WTC11 (cell line): ENCODE data around the gene ATP1A4. TPM values are rescaled to one million over a fixed set of nuclear protein-coding genes. Genes with fewer than 3 reads are reported as not detected.

ENCODE experiments used
- ATAC-seq: fragments of 200-7000 bp; cut with Tn5 transposase; 2 replicates; pipeline ENCODE4 v1.10.0; 2021; ENCODE audit warnings: mild to moderate bottlenecking, moderate library complexity
- CTCF ChIA-PET: fragments of 300-600 bp; sonication (Branson Sonifier 250); formaldehyde crosslinking; loops from one replicate; lab custom pipeline; 2021; ENCODE audit warnings: antibody characterized with exemption; lab: Charles Lee
- POLR2A ChIA-PET: fragments of 350-600 bp; sonication (Branson Sonifier 250); formaldehyde crosslinking; loops from one replicate; lab custom pipeline; 2021; ENCODE audit warnings: antibody characterized with exemption; lab: Charles Lee
- DNase-seq: peaks from one replicate; pipeline ENCODE4 v3.0.0; 2021; ENCODE audit warnings: low spot score
- H3K27ac Mint-ChIP-seq: 2 replicates; pipeline ENCODE4 v1.8.0; 2021; ENCODE audit warnings: mixed read lengths
- H3K27me3 Mint-ChIP-seq: 2 replicates; pipeline ENCODE4 v1.8.0; 2021; ENCODE audit warnings: low read depth, mild to moderate bottlenecking, moderate library complexity, mixed read lengths
- H3K36me3 Mint-ChIP-seq: 2 replicates; pipeline ENCODE4 v1.8.0; 2021; ENCODE audit warnings: mixed read lengths
- H3K4me1 Mint-ChIP-seq: 2 replicates; pipeline ENCODE4 v1.8.0; 2022; ENCODE audit warnings: mixed read lengths
- H3K4me3 Mint-ChIP-seq: 2 replicates; pipeline ENCODE4 v1.8.0; 2021; ENCODE audit warnings: mild to moderate bottlenecking, moderate library complexity, mixed read lengths
- H3K9me3 Mint-ChIP-seq: 2 replicates; pipeline ENCODE4 v1.8.0; 2021; ENCODE audit warnings: mixed read lengths
- ATF1 ChIP-seq: sonication (generic); formaldehyde crosslinking; IDR thresholded peaks from 2 replicates; pipeline ENCODE4 v1.8.1; 2023; ENCODE audit warnings: mild to moderate bottlenecking, moderate library complexity, missing genetic modification reagents
- CTCF ChIP-seq: fragments of 200-600 bp; IDR thresholded peaks from 2 replicates; pipeline ENCODE4 v1.8.0; 2022; ENCODE audit warnings: antibody characterized with exemption
- E2F5 ChIP-seq: sonication (generic); formaldehyde crosslinking; IDR thresholded peaks from 2 replicates; pipeline ENCODE4 v1.8.1; 2022; ENCODE audit warnings: mild to moderate bottlenecking, moderate library complexity, missing genetic modification reagents
- EMX1 ChIP-seq: fragments of 250-450 bp; sonication (Bioruptor Pico); IDR thresholded peaks from 2 replicates; pipeline ENCODE4 v1.8.0; 2021; ENCODE audit warnings: mild to moderate bottlenecking
- FOXJ3 ChIP-seq: sonication (generic); formaldehyde crosslinking; IDR thresholded peaks from 2 replicates; pipeline ENCODE4 v1.9.0; 2021; ENCODE audit warnings: missing genetic modification reagents, mild to moderate bottlenecking, borderline replicate concordance
- HMGA2 ChIP-seq: fragments of 250-450 bp; sonication (Bioruptor Pico); IDR thresholded peaks from 2 replicates; pipeline ENCODE4 v1.4.0; 2021; ENCODE audit warnings: mild to moderate bottlenecking, moderate library complexity
- KAT7 ChIP-seq: sonication (generic); formaldehyde crosslinking; IDR thresholded peaks from 2 replicates; pipeline ENCODE4 v1.8.1; 2023; ENCODE audit warnings: missing genetic modification reagents, mild to moderate bottlenecking, borderline replicate concordance
- MAX ChIP-seq: sonication (generic); formaldehyde crosslinking; IDR thresholded peaks from 2 replicates; pipeline ENCODE4 v1.8.0; 2022; ENCODE audit warnings: mild to moderate bottlenecking, missing genetic modification reagents
- MLX ChIP-seq: sonication (generic); formaldehyde crosslinking; IDR thresholded peaks from 2 replicates; pipeline ENCODE4 v1.8.1; 2023; ENCODE audit warnings: mild to moderate bottlenecking, missing genetic modification reagents, moderate library complexity
- NFE2L1 ChIP-seq: sonication (generic); formaldehyde crosslinking; IDR thresholded peaks from 2 replicates; pipeline ENCODE4 v1.8.1; 2023; ENCODE audit warnings: missing genetic modification reagents
- NR3C1 ChIP-seq: sonication (generic); formaldehyde crosslinking; conservative IDR thresholded peaks from 2 replicates; pipeline ENCODE4 v1.8.1; 2023; ENCODE audit warnings: low read depth, mild to moderate bottlenecking, missing genetic modification reagents
- OVOL2 ChIP-seq: fragments of 250-450 bp; sonication (Bioruptor Pico); IDR thresholded peaks from 2 replicates; pipeline ENCODE4 v1.9.0; 2021; ENCODE audit warnings: mild to moderate bottlenecking, borderline replicate concordance
- USF1 ChIP-seq: sonication (generic); formaldehyde crosslinking; IDR thresholded peaks from 2 replicates; pipeline ENCODE4 v1.8.0; 2022; ENCODE audit warnings: mild to moderate bottlenecking, missing genetic modification reagents
- ZNF121 ChIP-seq: sonication (generic); formaldehyde crosslinking; IDR thresholded peaks from 2 replicates; pipeline ENCODE4 v1.8.0; 2023; ENCODE audit warnings: missing genetic modification reagents
- ZNF232 ChIP-seq: sonication (generic); formaldehyde crosslinking; IDR thresholded peaks from 2 replicates; pipeline ENCODE4 v1.8.0; 2022; ENCODE audit warnings: mild to moderate bottlenecking, missing genetic modification reagents
- ZNF423 ChIP-seq: fragments of 250-450 bp; sonication (Bioruptor Pico); IDR thresholded peaks from 2 replicates; pipeline ENCODE4 v2.1.2; 2022; ENCODE audit warnings: mild to moderate bottlenecking, moderate library complexity
- ZNF425 ChIP-seq: fragments of 250-450 bp; sonication (Bioruptor Pico); conservative IDR thresholded peaks from 2 replicates; pipeline ENCODE4 v1.9.0; 2021; ENCODE audit warnings: mild to moderate bottlenecking
- ZSCAN18 ChIP-seq: fragments of 250-450 bp; sonication (Bioruptor Pico); IDR thresholded peaks from 2 replicates; pipeline ENCODE4 v2.1.2; 2022; ENCODE audit warnings: mild to moderate bottlenecking, moderate library complexity
- total RNA-seq: library from RNA; stranded (reverse); gene quantifications from 3 replicates; pipeline ENCODE4 v1.2.3, GENCODE V29; 2021

The ATP1A4 gene
- total RNA-seq, 1 experiment from 2014 or later: 0.37 TPM

GRCh38 chr1:160193832-160194736, 42.7 kb downstream of the ATP1A4 start:
- no peak overlapping the region for H3K4me3 Mint-ChIP-seq
- no peaks in the 10 kb centered on the region for H3K9me3 Mint-ChIP-seq
- peaks cover 13% of the 10 kb centered on the region for H3K4me1 Mint-ChIP-seq
- ChIA-PET CTCF (interaction anchor here (0.5 to 2.4 kb wide), 59 partner anchors 8 to 215 kb away, joined by 3 to 124 read pairs (median 6); partner anchors contain the start of genes ATP1A2, DCAF8, IGSF8 and KCNJ10), POLR2A (interaction anchor here (0.6 to 1.0 kb wide), 3 partner anchors 12 to 31 kb away, joined by 3 to 4 read pairs (median 3); no protein-coding TSS in a partner anchor)
- H3K27me3 Mint-ChIP-seq: no peaks in the 10 kb centered on the region; the same call in 1 of the 2 replicates
- no peak for DNase-seq
- TF ChIP-seq NFE2L1 (CRISPR knock-in tag) (peak; percentile 56; the same call in 1 of the 2 replicates), ZNF423 (CRISPR knock-in tag) (no peak)
- TF ChIP-seq, all 79 proteins: peak for 1
- Mint-ChIP-seq H3K27ac (no peak overlapping the region), H3K36me3 (no peaks in the 10 kb centered on the region)
- ATAC-seq: no peak

- no peaks in the 10 kb centered on the region; the same call in 1 of the 2 replicates for H3K27me3 Mint-ChIP-seq
- peaks cover 10% of the 10 kb centered on the region for H3K4me1 Mint-ChIP-seq
- no peak for DNase-seq
- no peak for TF ChIP-seq CTCF
- no peak for TF ChIP-seq ZNF232
- no peak for TF ChIP-seq HMGA2 (CRISPR knock-in tag)
- TF ChIP-seq MLX (CRISPR knock-in tag): no peak
- TF ChIP-seq EMX1 (CRISPR knock-in tag): no peak
- no peak for TF ChIP-seq KAT7
- TF ChIP-seq ATF1: no peak
- no peak for TF ChIP-seq E2F5
- TF ChIP-seq OVOL2 (CRISPR knock-in tag): no peak
- TF ChIP-seq ZNF425 (CRISPR knock-in tag): no peak
- TF ChIP-seq NR3C1 (CRISPR knock-in tag): no peak
- TF ChIP-seq ZSCAN18: no peak
- TF ChIP-seq USF1 (CRISPR knock-in tag): no peak
- TF ChIP-seq FOXJ3: no peak
- TF ChIP-seq ZNF121: no peak
- no peak for TF ChIP-seq MAX
- H3K4me3 Mint-ChIP-seq: no peak overlapping the region
- no peak overlapping the region for H3K27ac Mint-ChIP-seq
- CTCF ChIA-PET: interaction anchor here (1.5 to 2.4 kb wide), 2 partner anchors 24 to 25 kb away, joined by 5 to 13 read pairs; no protein-coding TSS in a partner anchor
- no peaks in the 10 kb centered on the region for H3K9me3 Mint-ChIP-seq
- ATAC-seq: no peak
- no peaks in the 10 kb centered on the region for H3K36me3 Mint-ChIP-seq
- POLR2A ChIA-PET: no interaction called here
Observed at GRCh38 chr1:160194737-160195059, 43.3 kb downstream of the ATP1A4 start.
